Osteoblast (primary cell): ENCODE measurements around the gene SMG7. TPM values are rescaled to one million over a fixed set of nuclear protein-coding genes. Genes with fewer than 3 reads are reported as not detected.

ENCODE experiments used
- DNase-seq: peaks from one replicate; pipeline ENCODE4 v3.0.0; 2011; ENCODE audit warnings: low spot score, mixed read lengths; ENCODE audit not compliant: insufficient read length; ENCODE audit errors: missing footprints
- H2AFZ ChIP-seq: 2 replicates; pipeline ENCODE4 v1.6.0; 2011; ENCODE audit warnings: mild to moderate bottlenecking, low read length
- H3K27ac ChIP-seq: 2 replicates; pipeline ENCODE4 v1.5.1; 2011; ENCODE audit warnings: mild to moderate bottlenecking, low read depth, low read length, moderate library complexity
- H3K27me3 ChIP-seq: 2 replicates; pipeline ENCODE4 v1.6.0; 2012; ENCODE audit warnings: mild to moderate bottlenecking, control low read depth, inconsistent platforms, low read length, moderate library complexity; ENCODE audit not compliant: insufficient read depth
- H3K36me3 ChIP-seq: 2 replicates; pipeline ENCODE4 v1.5.1; 2011; ENCODE audit warnings: mild to moderate bottlenecking, low read length, control low read depth, moderate library complexity; ENCODE audit not compliant: insufficient read depth
- H3K4me1 ChIP-seq: 2 replicates; pipeline ENCODE4 v1.5.1; 2011; ENCODE audit warnings: mild to moderate bottlenecking, low read length, control low read depth, moderate library complexity; ENCODE audit not compliant: insufficient read depth
- H3K4me2 ChIP-seq: 2 replicates; pipeline ENCODE4 v1.6.0; 2011; ENCODE audit warnings: mild to moderate bottlenecking, low read length; ENCODE audit not compliant: insufficient read depth
- H3K4me3 ChIP-seq: fragments of 200-600 bp; sonication (generic); 3 replicates; pipeline ENCODE4 v1.5.1; 2012; ENCODE audit warnings: mild to moderate bottlenecking, low read length, inconsistent platforms; ENCODE audit not compliant: insufficient read depth
- H3K79me2 ChIP-seq: 2 replicates; pipeline ENCODE4 v1.6.0; 2012; ENCODE audit warnings: mild to moderate bottlenecking, low read length, control low read depth, inconsistent platforms; ENCODE audit not compliant: insufficient read depth
- H3K9me3 ChIP-seq: 2 replicates; pipeline ENCODE4 v1.5.1; 2011; ENCODE audit warnings: low read depth, low read length, control low read depth
- H4K20me1 ChIP-seq: 2 replicates; pipeline ENCODE4 v1.6.0; 2012; ENCODE audit warnings: mild to moderate bottlenecking, low read length, control low read depth; ENCODE audit not compliant: insufficient read depth
- CTCF ChIP-seq: IDR thresholded peaks from 2 replicates; pipeline ENCODE4 v1.5.1; 2011; ENCODE audit warnings: mild to moderate bottlenecking, low read depth, low read length, moderate library complexity; ENCODE audit errors: extremely low read depth
- total RNA-seq: library from RNA; depleted of rRNA; stranded (reverse); fragments of >200 nt; gene quantifications from 2 replicates; pipeline ENCODE4 v1.2.3, GENCODE V29; 2012

The SMG7 gene
- total RNA-seq, 1 donor: 25.0 TPM

- DNase-seq: no peak
- Histone ChIP-seq H3K4me3 (no peak overlapping the region), H2AFZ (peak overlapping the region; percentile 11)
Observed at GRCh38 chr1:183597656-183598347, 125.5 kb downstream of the SMG7 start.

GRCh38 chr1:183598386-183598785, 126.1 kb downstream of the SMG7 start:
- TF ChIP-seq CTCF: no peak
- no peaks in the 10 kb centered on the region for H4K20me1 ChIP-seq
- H2AFZ ChIP-seq: no peak overlapping the region
- no peak overlapping the region for H3K4me2 ChIP-seq
- H3K4me1 ChIP-seq: peaks cover 11% of the 10 kb centered on the region
- no peak overlapping the region for H3K4me3 ChIP-seq
- H3K9me3 ChIP-seq: no peaks in the 10 kb centered on the region
- no peaks in the 10 kb centered on the region for H3K36me3 ChIP-seq
- no peak overlapping the region for H3K27ac ChIP-seq
- H3K27me3 ChIP-seq: no peaks in the 10 kb centered on the region
- no peaks in the 10 kb centered on the region for H3K79me2 ChIP-seq
- DNase-seq: no peak

More at GRCh38 chr1:183597656-183598347, 125.5 kb downstream of the SMG7 start:
- Histone ChIP-seq H3K36me3 (no peaks in the 10 kb centered on the region), H3K4me1 (peaks cover 11% of the 10 kb centered on the region), H3K79me2 (no peaks in the 10 kb centered on the region), H3K4me2 (no peak overlapping the region), H3K9me3 (no peaks in the 10 kb centered on the region), H3K27ac (no peak overlapping the region), H3K27me3 (no peaks in the 10 kb centered on the region), H4K20me1 (no peaks in the 10 kb centered on the region)
- no peak for TF ChIP-seq CTCF

GRCh38 chr1:183600136-183600535, 127.8 kb downstream of the SMG7 start:
- H3K9me3 ChIP-seq: no peaks in the 10 kb centered on the region
- no peaks in the 10 kb centered on the region for H3K79me2 ChIP-seq
- H3K4me2 ChIP-seq: no peak overlapping the region
- peaks cover 20% of the 10 kb centered on the region for H3K4me1 ChIP-seq
- H4K20me1 ChIP-seq: no peaks in the 10 kb centered on the region
- peak overlapping the region; percentile 43 for H3K27ac ChIP-seq
- peak; percentile 58 for DNase-seq
- TF ChIP-seq CTCF: no peak
- H3K27me3 ChIP-seq: no peaks in the 10 kb centered on the region
- H2AFZ ChIP-seq: no peak overlapping the region
- H3K4me3 ChIP-seq: no peak overlapping the region
- H3K36me3 ChIP-seq: no peaks in the 10 kb centered on the region

DNA sequence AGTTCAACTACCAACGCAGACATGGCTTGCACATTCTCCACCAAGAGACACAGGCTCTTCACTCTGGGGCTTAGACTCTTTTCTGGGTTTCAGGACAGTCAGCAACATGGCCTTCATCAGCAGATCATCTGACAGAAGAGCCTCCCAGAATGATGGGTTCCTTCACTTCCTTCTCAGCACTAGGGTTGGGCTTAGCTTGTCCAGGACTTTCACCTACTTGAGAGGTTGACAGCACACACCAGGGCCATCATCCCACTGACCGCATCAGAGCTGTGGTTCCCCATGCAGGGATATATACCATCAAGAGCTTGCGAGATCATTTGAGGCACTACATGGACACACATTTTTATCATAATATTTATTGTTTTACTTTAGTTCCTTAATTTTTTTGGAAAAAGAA, 128.3 kb downstream of the SMG7 start:
- Histone ChIP-seq H3K4me2 (no peak overlapping the region), H3K27ac (peak overlapping the region; percentile 43)

More for the DNA sequence above, 128.3 kb downstream of the SMG7 start:
- Histone ChIP-seq H2AFZ (peak overlapping the region; percentile 4), H3K36me3 (no peaks in the 10 kb centered on the region), H3K4me1 (peaks cover 20% of the 10 kb centered on the region), H3K4me3 (no peak overlapping the region), H3K9me3 (no peaks in the 10 kb centered on the region), H3K27me3 (no peaks in the 10 kb centered on the region), H4K20me1 (no peaks in the 10 kb centered on the region), H3K79me2 (no peaks in the 10 kb centered on the region)
- DNase-seq: no peak
- TF ChIP-seq CTCF: no peak
